Liver (tissue), 3 donors: ENCODE data around the gene USP43.

ENCODE experiments used
- FOXA1 ChIP-seq: IDR thresholded peaks from 2 replicates; pipeline ENCODE4 v1.6.1; 2016; ENCODE audit warnings: antibody characterized with exemption
- FOXA2 ChIP-seq: IDR thresholded peaks from 2 replicates; pipeline ENCODE4 v1.6.1; 2016; ENCODE audit warnings: antibody characterized with exemption
- GABPA ChIP-seq, 2 donors: IDR thresholded peaks in 1 of 2; conservative IDR thresholded peaks in 1 of 2; 2 replicates each; pipeline ENCODE4 v1.6.1; 2016; ENCODE audit warnings: antibody characterized with exemption in 2 of 2, mild to moderate bottlenecking in 1 of 2, moderate library complexity in 1 of 2
- JUND ChIP-seq, 2 donors: IDR thresholded peaks; 2 replicates each; pipeline ENCODE4 v1.6.1; 2016; ENCODE audit warnings: antibody characterized with exemption in 2 of 2
- MAX ChIP-seq: IDR thresholded peaks from 2 replicates; pipeline ENCODE4 v1.6.1; 2016; ENCODE audit warnings: antibody characterized with exemption
- NR2F2 ChIP-seq: IDR thresholded peaks from 2 replicates; pipeline ENCODE4 v1.6.1; 2016; ENCODE audit warnings: antibody characterized with exemption
- RAD21 ChIP-seq, 2 donors: IDR thresholded peaks; 2 replicates each; pipeline ENCODE4 v1.6.1; 2016; ENCODE audit warnings: antibody characterized with exemption in 2 of 2, mild to moderate bottlenecking in 2 of 2
- REST ChIP-seq: IDR thresholded peaks from 2 replicates; pipeline ENCODE4 v1.6.1; 2016; ENCODE audit warnings: antibody characterized with exemption, mild to moderate bottlenecking
- SP1 ChIP-seq: IDR thresholded peaks from 2 replicates; pipeline ENCODE4 v1.6.1; 2018; ENCODE audit warnings: antibody characterized with exemption, mild to moderate bottlenecking
- TAF1 ChIP-seq: conservative IDR thresholded peaks from 2 replicates; pipeline ENCODE4 v1.6.1; 2016; ENCODE audit warnings: antibody characterized with exemption, mild to moderate bottlenecking
- YY1 ChIP-seq: IDR thresholded peaks from 2 replicates; pipeline ENCODE4 v1.6.1; 2016; ENCODE audit warnings: antibody characterized with exemption, mild to moderate bottlenecking
- TF ChIP-seq, protein P1 (sequence below): fragments of 150-350 bp; IDR thresholded peaks from 2 replicates; pipeline ENCODE4 v1.5.1; 2017; ENCODE audit warnings: improper control_type of control experiment, low read depth, low read length; ENCODE audit not compliant: missing input control
- TF ChIP-seq, protein P2 (sequence below): IDR thresholded peaks from 2 replicates; pipeline ENCODE4 v1.6.1; 2016; ENCODE audit warnings: antibody characterized with exemption
- donor health status: healthy.
- donor health status: healthy.

- TF ChIP-seq, protein P1, sequence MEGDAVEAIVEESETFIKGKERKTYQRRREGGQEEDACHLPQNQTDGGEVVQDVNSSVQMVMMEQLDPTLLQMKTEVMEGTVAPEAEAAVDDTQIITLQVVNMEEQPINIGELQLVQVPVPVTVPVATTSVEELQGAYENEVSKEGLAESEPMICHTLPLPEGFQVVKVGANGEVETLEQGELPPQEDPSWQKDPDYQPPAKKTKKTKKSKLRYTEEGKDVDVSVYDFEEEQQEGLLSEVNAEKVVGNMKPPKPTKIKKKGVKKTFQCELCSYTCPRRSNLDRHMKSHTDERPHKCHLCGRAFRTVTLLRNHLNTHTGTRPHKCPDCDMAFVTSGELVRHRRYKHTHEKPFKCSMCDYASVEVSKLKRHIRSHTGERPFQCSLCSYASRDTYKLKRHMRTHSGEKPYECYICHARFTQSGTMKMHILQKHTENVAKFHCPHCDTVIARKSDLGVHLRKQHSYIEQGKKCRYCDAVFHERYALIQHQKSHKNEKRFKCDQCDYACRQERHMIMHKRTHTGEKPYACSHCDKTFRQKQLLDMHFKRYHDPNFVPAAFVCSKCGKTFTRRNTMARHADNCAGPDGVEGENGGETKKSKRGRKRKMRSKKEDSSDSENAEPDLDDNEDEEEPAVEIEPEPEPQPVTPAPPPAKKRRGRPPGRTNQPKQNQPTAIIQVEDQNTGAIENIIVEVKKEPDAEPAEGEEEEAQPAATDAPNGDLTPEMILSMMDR = no peak
- TF ChIP-seq TAF1 (no peak), REST (no peak), MAX (no peak), NR2F2 (no peak), JUND (IDR thresholded peaks at IDR 0.05) (no peak), GABPA (IDR thresholded peaks at IDR 0.05 in 1 of 2, conservative IDR thresholded peaks at IDR 0.05 in 1 of 2) (no peak), FOXA1 (no peak), FOXA2 (no peak), SP1 (no peak), RAD21 (IDR thresholded peaks at IDR 0.05) (no peak), YY1 (no peak)
- TF ChIP-seq, protein P2, sequence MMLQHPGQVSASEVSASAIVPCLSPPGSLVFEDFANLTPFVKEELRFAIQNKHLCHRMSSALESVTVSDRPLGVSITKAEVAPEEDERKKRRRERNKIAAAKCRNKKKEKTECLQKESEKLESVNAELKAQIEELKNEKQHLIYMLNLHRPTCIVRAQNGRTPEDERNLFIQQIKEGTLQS = no peak
Measured at GRCh38 chr17:9696279-9697044, 51.1 kb downstream of the USP43 start.
